ENCODE results near the gene ACIN1. TPM values are rescaled to one million over a fixed set of nuclear protein-coding genes. Genes with fewer than 3 reads are reported as not detected.

The ACIN1 gene
- total and polyA plus RNA-seq, 2 of the 8 experiments (the other 6 are each of a cell fraction or from before 2014, with no cell fraction given), result 132 to 233 TPM

- no peak for TF ChIP-seq CHD7 (IDR thresholded peaks at IDR 0.05; ENCODE audit: insufficient replicate concordance, low read length)
- no peak for TF ChIP-seq USF2 (IDR thresholded peaks at IDR 0.05; ENCODE audit: low read length)
- TF ChIP-seq YY1 (IDR thresholded peaks at IDR 0.05; ENCODE audit: low read depth, low read length), result no peak
- no peak for TF ChIP-seq FOSL1 (IDR thresholded peaks at IDR 0.05; ENCODE audit: insufficient read depth, low read depth, low read length)
- TF ChIP-seq CEBPB (IDR thresholded peaks at IDR 0.05; ENCODE audit: low read depth, low read length), result no peak
- TF ChIP-seq TCF12 (IDR thresholded peaks at IDR 0.05; ENCODE audit: low read depth, low read length), result no peak
- no peak for TF ChIP-seq KDM1A (IDR thresholded peaks at IDR 0.05; ENCODE audit: borderline replicate concordance, low read length)
- TF ChIP-seq NANOG (IDR thresholded peaks at IDR 0.05; ENCODE audit: insufficient read depth, low read depth, low read length, poor library complexity, severe bottlenecking), result no peak
- no peak for TF ChIP-seq RNF2 (IDR thresholded peaks at IDR 0.05; ENCODE audit: borderline replicate concordance, low read depth, low read length, missing control alignments, poor library complexity, severe bottlenecking)
- no peak for TF ChIP-seq POU5F1 (IDR thresholded peaks at IDR 0.05; ENCODE audit: low read depth, low read length)
Measured at GRCh38 chr14:23052671-23053070, 42.3 kb downstream of the ACIN1 start (continued).
